ENCODE results near the gene TRRAP. TPM values are rescaled to one million over a fixed set of nuclear protein-coding genes. Genes with fewer than 3 reads are reported as not detected.
A peak's percentile ranks its signal among the peaks of the same experiment; 100 is the strongest.
"Not testable (repeated sequence)": the region's sequence is repeated elsewhere in the genome, so short reads cannot be mapped to it uniquely, and the experiment has no call there.

The TRRAP gene
- total RNA-seq, 1 donor from 2014 or later: 30.9 TPM

GRCh38 chr7:99040104-99040958, 162.0 kb downstream of the TRRAP start:
- DNase-seq (ENCODE audit: low spot score): no peak

DNA sequence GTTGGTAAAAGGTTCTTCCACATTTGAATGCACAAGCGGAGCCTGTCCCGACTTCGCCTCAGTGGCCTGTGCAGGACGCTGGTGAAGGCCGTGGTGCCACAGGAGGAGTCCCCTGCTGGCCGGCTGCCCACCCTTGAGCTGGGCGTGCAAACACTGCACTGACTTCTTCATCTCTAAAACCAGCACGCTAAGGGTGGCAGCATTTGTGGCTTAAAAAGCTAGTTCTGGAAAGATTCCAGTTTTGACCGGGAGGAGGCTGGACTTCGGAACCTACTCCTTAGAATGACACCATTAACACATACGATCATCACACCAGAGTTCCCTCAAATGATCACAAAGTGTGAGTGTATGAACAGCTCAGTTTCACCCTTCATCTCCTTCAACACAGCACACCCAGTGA, 163.2 kb downstream of the TRRAP start:
- no peak for DNase-seq (ENCODE audit: low spot score)

GRCh38 chr7:99042957-99043356, 164.6 kb downstream of the TRRAP start:
- no peak for DNase-seq (ENCODE audit: low spot score)

DNA sequence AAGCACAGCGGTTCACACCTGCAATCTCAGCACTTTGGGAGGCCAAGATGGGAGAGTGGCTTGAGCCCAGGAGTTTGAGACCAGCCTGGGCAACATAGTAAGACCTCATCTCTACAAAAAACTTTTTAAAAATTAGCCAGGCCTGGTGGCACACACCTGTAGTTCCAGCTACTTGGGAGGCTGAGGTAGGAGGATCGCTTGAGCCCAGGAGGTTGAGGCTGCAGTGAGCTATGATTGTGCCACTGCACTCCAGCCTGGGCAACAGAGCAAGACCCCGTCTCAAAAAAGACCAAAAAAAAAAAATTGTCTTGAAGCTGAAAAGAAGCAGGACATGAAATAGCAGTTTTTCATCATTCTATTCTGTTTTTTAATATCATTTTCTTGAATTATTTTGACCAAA, 166.5 kb downstream of the TRRAP start:
- not testable (repeated sequence) for DNase-seq (ENCODE audit: low spot score)

- peak; percentile 68 for DNase-seq (ENCODE audit: low spot score)
Measured at GRCh38 chr7:99046262-99046661, 167.9 kb downstream of the TRRAP start.

GRCh38 chr7:99046722-99047121, 168.4 kb downstream of the TRRAP start:
- no peak for DNase-seq (ENCODE audit: low spot score)

- DNase-seq (ENCODE audit: low spot score): peak; percentile 53
Measured at GRCh38 chr7:99047526-99048077, 169.3 kb downstream of the TRRAP start.

GRCh38 chr7:99050971-99051370, 172.6 kb downstream of the TRRAP start:
- no peak for DNase-seq (ENCODE audit: low spot score)

- no peak for DNase-seq (ENCODE audit: low spot score)
Measured at GRCh38 chr7:99054781-99055180, 176.4 kb downstream of the TRRAP start.

GRCh38 chr7:99061001-99061776, 182.9 kb downstream of the TRRAP start:
- DNase-seq (ENCODE audit: low spot score): no peak

Small RNA genes within 50 kb of the gene (microRNA-seq; reads per million reads assigned to microRNA genes)
- 7.3 reads per million, percentile 1 among the genes with 10 or more reads in this experiment for gene MIR3609 (ENCODE audit: borderline number of aligned reads)

Other genes with a start within 250 kb of the TRRAP start
- gene TMEM130, start 8.5 kb upstream of the TRRAP start, total RNA-seq: 0.29 TPM

All from mesenteric fat pad (tissue), 1 donor.